ENCODE results near the gene TTC22.
A peak's percentile ranks its signal among the peaks of the same experiment; 100 is the strongest.

The TTC22 gene

DNA sequence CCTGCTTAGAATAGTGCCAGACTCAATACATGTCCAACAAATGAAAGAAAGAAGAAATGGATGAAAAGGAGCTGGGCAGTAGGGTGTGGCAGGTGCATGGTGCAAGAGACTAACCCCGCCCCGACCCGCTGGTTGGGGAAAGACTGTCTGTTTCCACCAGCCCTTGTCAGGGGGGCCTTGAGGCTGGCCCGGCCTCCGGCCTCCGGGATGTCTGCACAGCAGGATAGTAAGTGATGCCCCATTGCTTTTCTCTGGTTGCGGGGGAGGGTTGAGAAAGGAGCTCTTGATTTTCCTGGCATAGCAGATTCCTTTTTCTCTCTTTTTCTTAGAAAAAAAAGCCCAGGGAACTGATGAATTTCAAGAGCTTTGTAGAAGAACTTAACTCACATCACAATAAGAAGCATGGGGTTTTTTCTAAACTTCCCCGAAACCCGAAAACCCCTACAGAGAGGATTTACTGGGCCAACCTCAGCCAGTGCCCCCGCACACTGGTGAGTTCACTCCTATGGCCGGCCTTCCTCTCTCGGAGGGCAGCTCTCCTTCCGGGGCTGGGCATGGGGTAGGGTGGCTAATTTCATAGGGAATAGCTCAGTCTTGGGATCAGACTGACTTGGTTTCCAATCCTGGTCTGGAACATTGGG is 12.5 kb upstream of the TTC22 start:
- H3K4me1 ChIP-seq (ENCODE audit: control insufficient read depth, insufficient read depth, low read length): peaks cover 22% of the 10 kb centered on the region
- peak overlapping the region; percentile 16; the same call in 1 of the 2 replicates for H3K4me3 ChIP-seq (ENCODE audit: low read depth, low read length)
- no peaks in the 10 kb centered on the region for H3K36me3 ChIP-seq (ENCODE audit: control insufficient read depth, insufficient read depth, low read length)
- H3K27me3 ChIP-seq (ENCODE audit: control insufficient read depth, insufficient read depth, low read length): no peaks in the 10 kb centered on the region
- H3K27ac ChIP-seq (ENCODE audit: low read depth, low read length): peak overlapping the region; percentile 84
- H3K9ac ChIP-seq (ENCODE audit: low read depth, low read length): no peak overlapping the region
- no peaks in the 10 kb centered on the region for H3K9me3 ChIP-seq (ENCODE audit: control insufficient read depth, insufficient read depth, low read length)

DNA sequence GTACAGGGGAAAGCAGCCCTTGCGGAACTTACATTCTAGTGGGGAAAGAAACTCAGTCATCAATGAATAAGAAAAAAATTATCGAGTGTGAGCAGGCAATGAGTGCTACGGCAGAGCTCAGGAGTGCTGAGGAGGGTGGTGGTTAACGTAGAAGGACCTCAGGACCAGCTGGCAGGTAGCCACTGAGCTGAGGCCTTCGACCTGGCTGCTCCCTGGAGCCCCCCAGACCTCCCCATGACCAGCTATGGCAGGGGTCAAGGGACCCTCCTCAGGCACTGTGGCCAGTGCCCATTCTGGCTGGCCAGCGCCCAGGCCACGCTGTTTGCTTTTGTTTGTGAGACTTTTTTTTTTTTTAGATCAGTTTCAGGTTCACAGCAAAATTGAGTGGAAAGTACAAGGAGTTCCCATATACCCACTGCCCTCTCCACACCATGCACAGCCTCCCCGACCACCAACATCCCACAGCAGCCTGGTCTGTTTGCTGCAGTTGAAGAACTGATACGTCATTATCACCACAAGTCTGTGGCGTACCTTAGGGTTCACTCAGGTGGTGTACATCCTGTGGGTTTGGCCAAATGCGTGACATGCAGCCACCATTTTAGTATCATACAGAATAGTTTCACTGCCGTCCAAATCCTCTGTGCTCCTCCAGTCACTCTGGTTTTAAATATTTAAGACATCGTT is 11.8 kb upstream of the TTC22 start:
- H3K36me3 ChIP-seq (ENCODE audit: control insufficient read depth, insufficient read depth, low read length): no peaks in the 10 kb centered on the region
- H3K4me1 ChIP-seq (ENCODE audit: control insufficient read depth, insufficient read depth, low read length): peaks cover 22% of the 10 kb centered on the region
- no peak overlapping the region for H3K9ac ChIP-seq (ENCODE audit: low read depth, low read length)
- no peak overlapping the region for H3K4me3 ChIP-seq (ENCODE audit: low read depth, low read length)
- no peaks in the 10 kb centered on the region for H3K27me3 ChIP-seq (ENCODE audit: control insufficient read depth, insufficient read depth, low read length)
- H3K9me3 ChIP-seq (ENCODE audit: control insufficient read depth, insufficient read depth, low read length): no peaks in the 10 kb centered on the region
- H3K27ac ChIP-seq (ENCODE audit: low read depth, low read length): peak overlapping the region; percentile 84

- Histone ChIP-seq H3K27me3 (ENCODE audit: control insufficient read depth, insufficient read depth, low read length) (no peaks in the 10 kb centered on the region), H3K4me3 (ENCODE audit: low read depth, low read length) (no peak overlapping the region), H3K36me3 (ENCODE audit: control insufficient read depth, insufficient read depth, low read length) (no peaks in the 10 kb centered on the region), H3K27ac (ENCODE audit: low read depth, low read length) (no peak overlapping the region), H3K9me3 (ENCODE audit: control insufficient read depth, insufficient read depth, low read length) (no peaks in the 10 kb centered on the region), H3K9ac (ENCODE audit: low read depth, low read length) (no peak overlapping the region), H3K4me1 (ENCODE audit: control insufficient read depth, insufficient read depth, low read length) (peaks cover 22% of the 10 kb centered on the region)
These were observed 10.9 kb upstream of the TTC22 start for GRCh38 chr1:54811739-54812655.

DNA sequence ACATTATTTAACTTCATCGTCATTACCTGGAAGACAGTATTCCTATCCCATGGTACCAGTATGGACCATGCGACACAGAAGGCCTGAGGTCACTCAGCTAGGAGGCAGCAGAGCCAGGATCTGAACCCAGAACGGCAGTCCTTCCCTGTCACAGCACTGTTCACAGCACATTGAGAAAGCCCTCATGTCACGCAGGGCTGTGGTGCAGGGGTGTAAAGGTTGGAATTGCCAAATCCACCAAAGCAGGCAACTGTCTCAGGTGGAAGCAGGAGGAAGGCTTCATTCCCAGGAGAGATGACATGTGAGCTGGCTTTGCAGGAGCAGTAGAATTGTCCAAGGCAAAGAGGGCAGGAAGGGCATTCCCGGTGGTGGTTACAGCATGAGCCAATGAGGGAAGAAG is 9.9 kb upstream of the TTC22 start:
- Histone ChIP-seq H3K27ac (ENCODE audit: low read depth, low read length) (no peak overlapping the region), H3K4me3 (ENCODE audit: low read depth, low read length) (no peak overlapping the region), H3K9ac (ENCODE audit: low read depth, low read length) (no peak overlapping the region), H3K27me3 (ENCODE audit: control insufficient read depth, insufficient read depth, low read length) (no peaks in the 10 kb centered on the region), H3K9me3 (ENCODE audit: control insufficient read depth, insufficient read depth, low read length) (no peaks in the 10 kb centered on the region), H3K4me1 (ENCODE audit: control insufficient read depth, insufficient read depth, low read length) (peaks cover 22% of the 10 kb centered on the region), H3K36me3 (ENCODE audit: control insufficient read depth, insufficient read depth, low read length) (no peaks in the 10 kb centered on the region)

DNA sequence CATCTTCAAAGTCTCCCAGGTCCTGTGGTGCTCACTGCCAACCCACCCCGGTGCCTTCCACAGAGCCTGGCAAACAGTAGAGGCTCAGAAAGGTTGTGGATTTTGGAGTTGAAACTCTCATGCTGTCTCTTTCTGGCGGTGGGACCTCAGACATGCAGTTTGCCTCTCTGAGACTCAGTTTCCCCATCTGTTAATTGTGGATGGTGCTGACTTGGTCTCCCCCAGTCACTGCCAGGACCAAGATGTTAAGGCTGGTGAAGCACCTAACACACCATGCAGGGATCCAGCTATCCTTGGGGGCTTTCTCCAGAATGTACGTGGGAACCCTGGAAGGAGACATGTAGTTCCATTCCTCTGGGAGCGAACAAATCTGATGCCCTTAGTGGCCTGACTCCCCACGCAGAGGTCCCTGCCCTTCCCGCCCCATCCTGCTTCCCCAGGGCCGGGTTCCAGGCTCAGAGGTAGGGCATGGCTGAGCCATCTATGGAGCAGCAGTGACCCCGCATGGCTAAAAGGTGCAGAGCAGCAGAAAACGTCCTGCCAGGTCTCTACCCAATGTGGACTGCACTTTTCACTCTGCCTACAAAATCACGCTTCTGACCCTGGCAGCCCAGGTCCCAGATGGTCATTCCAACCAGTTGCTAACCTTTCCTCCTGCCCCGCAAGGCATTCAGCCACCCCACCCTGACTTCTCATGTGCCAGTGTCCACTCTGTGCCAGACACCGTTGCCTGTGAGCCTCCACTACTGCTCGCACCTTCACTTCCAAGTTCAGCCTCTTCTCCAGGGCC is 9.2 kb upstream of the TTC22 start:
- no peaks in the 10 kb centered on the region for H3K27me3 ChIP-seq (ENCODE audit: control insufficient read depth, insufficient read depth, low read length)
- peaks cover 22% of the 10 kb centered on the region for H3K4me1 ChIP-seq (ENCODE audit: control insufficient read depth, insufficient read depth, low read length)
- H3K36me3 ChIP-seq (ENCODE audit: control insufficient read depth, insufficient read depth, low read length): no peaks in the 10 kb centered on the region
- H3K9ac ChIP-seq (ENCODE audit: low read depth, low read length): no peak overlapping the region
- no peaks in the 10 kb centered on the region for H3K9me3 ChIP-seq (ENCODE audit: control insufficient read depth, insufficient read depth, low read length)
- no peak overlapping the region for H3K4me3 ChIP-seq (ENCODE audit: low read depth, low read length)
- H3K27ac ChIP-seq (ENCODE audit: low read depth, low read length): no peak overlapping the region

- Histone ChIP-seq H3K27me3 (ENCODE audit: control insufficient read depth, insufficient read depth, low read length) (no peaks in the 10 kb centered on the region), H3K4me1 (ENCODE audit: control insufficient read depth, insufficient read depth, low read length) (peaks cover 21% of the 10 kb centered on the region), H3K4me3 (ENCODE audit: low read depth, low read length) (no peak overlapping the region), H3K9me3 (ENCODE audit: control insufficient read depth, insufficient read depth, low read length) (no peaks in the 10 kb centered on the region), H3K36me3 (ENCODE audit: control insufficient read depth, insufficient read depth, low read length) (no peaks in the 10 kb centered on the region), H3K9ac (ENCODE audit: low read depth, low read length) (no peak overlapping the region), H3K27ac (ENCODE audit: low read depth, low read length) (no peak overlapping the region)
These were observed 8.5 kb upstream of the TTC22 start for GRCh38 chr1:54809496-54810074.

- Histone ChIP-seq H3K4me3 (ENCODE audit: low read depth, low read length) (no peak overlapping the region), H3K36me3 (ENCODE audit: control insufficient read depth, insufficient read depth, low read length) (no peaks in the 10 kb centered on the region)
These were observed 7.5 kb upstream of the TTC22 start for GRCh38 chr1:54808443-54809207.

DNA sequence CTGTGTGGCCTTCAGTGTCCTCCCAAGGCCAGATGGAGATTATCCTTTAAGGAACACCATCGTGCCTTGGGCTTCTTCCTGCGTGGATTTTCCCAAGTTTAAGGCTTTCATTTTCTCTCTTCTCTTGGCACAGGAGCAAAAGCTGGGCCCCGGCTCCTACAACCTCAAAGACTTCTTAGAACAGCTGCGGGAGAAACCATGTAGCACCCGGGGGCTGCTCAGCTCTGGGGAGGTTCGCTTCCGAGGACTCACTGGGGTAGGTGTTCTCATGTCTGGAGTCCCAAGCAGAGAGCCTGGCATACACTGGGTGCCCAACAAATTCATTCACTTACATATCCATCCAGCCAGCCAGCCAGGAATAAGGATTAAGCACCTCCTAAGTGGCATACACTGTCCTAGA is 6.6 kb upstream of the TTC22 start:
- H3K9me3 ChIP-seq (ENCODE audit: control insufficient read depth, insufficient read depth, low read length): no peaks in the 10 kb centered on the region
- no peak overlapping the region for H3K9ac ChIP-seq (ENCODE audit: low read depth, low read length)
- H3K4me3 ChIP-seq (ENCODE audit: low read depth, low read length): no peak overlapping the region
- H3K4me1 ChIP-seq (ENCODE audit: control insufficient read depth, insufficient read depth, low read length): peaks cover 4% of the 10 kb centered on the region
- no peaks in the 10 kb centered on the region for H3K27me3 ChIP-seq (ENCODE audit: control insufficient read depth, insufficient read depth, low read length)
- H3K27ac ChIP-seq (ENCODE audit: low read depth, low read length): no peak overlapping the region
- H3K36me3 ChIP-seq (ENCODE audit: control insufficient read depth, insufficient read depth, low read length): no peaks in the 10 kb centered on the region

More at GRCh38 chr1:54808443-54809207, 7.5 kb upstream of the TTC22 start:
- Histone ChIP-seq H3K27ac (ENCODE audit: low read depth, low read length) (no peak overlapping the region), H3K4me1 (ENCODE audit: control insufficient read depth, insufficient read depth, low read length) (peaks cover 12% of the 10 kb centered on the region), H3K9me3 (ENCODE audit: control insufficient read depth, insufficient read depth, low read length) (no peaks in the 10 kb centered on the region), H3K27me3 (ENCODE audit: control insufficient read depth, insufficient read depth, low read length) (no peaks in the 10 kb centered on the region), H3K9ac (ENCODE audit: low read depth, low read length) (no peak overlapping the region)

- Histone ChIP-seq H3K9me3 (ENCODE audit: control insufficient read depth, insufficient read depth, low read length) (no peaks in the 10 kb centered on the region), H3K27ac (ENCODE audit: low read depth, low read length) (no peak overlapping the region), H3K4me1 (ENCODE audit: control insufficient read depth, insufficient read depth, low read length) (no peaks in the 10 kb centered on the region), H3K4me3 (ENCODE audit: low read depth, low read length) (no peak overlapping the region), H3K9ac (ENCODE audit: low read depth, low read length) (no peak overlapping the region), H3K36me3 (ENCODE audit: control insufficient read depth, insufficient read depth, low read length) (no peaks in the 10 kb centered on the region), H3K27me3 (ENCODE audit: control insufficient read depth, insufficient read depth, low read length) (no peaks in the 10 kb centered on the region)
These were observed 5.9 kb upstream of the TTC22 start for GRCh38 chr1:54806931-54807611.
